Measurements from ENCODE around the gene SCO2. TPM values are rescaled to one million over a fixed set of nuclear protein-coding genes. Genes with fewer than 3 reads are reported as not detected.

The SCO2 gene
- polyA plus RNA-seq, 1 donor from 2014 or later, result 9.6 TPM

GRCh38 chr22:50525858-50526107 lies 385 bp upstream of the SCO2 start:
- Histone ChIP-seq H3K9ac (ENCODE audit: low read length) (peak overlapping the region; percentile 81), H4K20me1 (ENCODE audit: insufficient read depth) (no peaks in the 10 kb centered on the region), H3K27ac (ENCODE audit: low read length) (peak overlapping the region; percentile 75), H3K79me2 (replicated peaks; ENCODE audit: insufficient read depth, low read length) (no peaks in the 10 kb centered on the region), H3K4me2 (ENCODE audit: low read length) (no peak overlapping the region), H3F3A (ENCODE audit: insufficient read depth, low read length, poor library complexity, severe bottlenecking) (no peaks in the 10 kb centered on the region), H2AFZ (ENCODE audit: low read depth, low read length) (no peak overlapping the region), H3K4me3 (ENCODE audit: low read length) (peak overlapping the region; percentile 95), H3K9me3 (ENCODE audit: low read length) (no peaks in the 10 kb centered on the region), H3K36me3 (ENCODE audit: insufficient read depth, low read length) (no peaks in the 10 kb centered on the region), H3K27me3 (ENCODE audit: insufficient read depth, low read depth, low read length) (peaks cover 14% of the 10 kb centered on the region), H3K9me2 (ENCODE audit: insufficient read depth, low read length) (no peaks in the 10 kb centered on the region)
- TF ChIP-seq EP300 (conservative IDR thresholded peaks at IDR 0.05; ENCODE audit: poor library complexity, severe bottlenecking), result no peak
- no peak for TF ChIP-seq RAD21 (conservative IDR thresholded peaks at IDR 0.05)
- no peak for TF ChIP-seq EZH2 (IDR thresholded peaks at IDR 0.05; ENCODE audit: borderline replicate concordance, insufficient read depth, low read length, poor library complexity, severe bottlenecking)
- TF ChIP-seq, protein P1, sequence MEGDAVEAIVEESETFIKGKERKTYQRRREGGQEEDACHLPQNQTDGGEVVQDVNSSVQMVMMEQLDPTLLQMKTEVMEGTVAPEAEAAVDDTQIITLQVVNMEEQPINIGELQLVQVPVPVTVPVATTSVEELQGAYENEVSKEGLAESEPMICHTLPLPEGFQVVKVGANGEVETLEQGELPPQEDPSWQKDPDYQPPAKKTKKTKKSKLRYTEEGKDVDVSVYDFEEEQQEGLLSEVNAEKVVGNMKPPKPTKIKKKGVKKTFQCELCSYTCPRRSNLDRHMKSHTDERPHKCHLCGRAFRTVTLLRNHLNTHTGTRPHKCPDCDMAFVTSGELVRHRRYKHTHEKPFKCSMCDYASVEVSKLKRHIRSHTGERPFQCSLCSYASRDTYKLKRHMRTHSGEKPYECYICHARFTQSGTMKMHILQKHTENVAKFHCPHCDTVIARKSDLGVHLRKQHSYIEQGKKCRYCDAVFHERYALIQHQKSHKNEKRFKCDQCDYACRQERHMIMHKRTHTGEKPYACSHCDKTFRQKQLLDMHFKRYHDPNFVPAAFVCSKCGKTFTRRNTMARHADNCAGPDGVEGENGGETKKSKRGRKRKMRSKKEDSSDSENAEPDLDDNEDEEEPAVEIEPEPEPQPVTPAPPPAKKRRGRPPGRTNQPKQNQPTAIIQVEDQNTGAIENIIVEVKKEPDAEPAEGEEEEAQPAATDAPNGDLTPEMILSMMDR (IDR thresholded peaks at IDR 0.05; ENCODE audit: poor library complexity, severe bottlenecking), result peak; percentile 20
- TF ChIP-seq SMC3 (conservative IDR thresholded peaks at IDR 0.05; ENCODE audit: poor library complexity), result no peak

DNA sequence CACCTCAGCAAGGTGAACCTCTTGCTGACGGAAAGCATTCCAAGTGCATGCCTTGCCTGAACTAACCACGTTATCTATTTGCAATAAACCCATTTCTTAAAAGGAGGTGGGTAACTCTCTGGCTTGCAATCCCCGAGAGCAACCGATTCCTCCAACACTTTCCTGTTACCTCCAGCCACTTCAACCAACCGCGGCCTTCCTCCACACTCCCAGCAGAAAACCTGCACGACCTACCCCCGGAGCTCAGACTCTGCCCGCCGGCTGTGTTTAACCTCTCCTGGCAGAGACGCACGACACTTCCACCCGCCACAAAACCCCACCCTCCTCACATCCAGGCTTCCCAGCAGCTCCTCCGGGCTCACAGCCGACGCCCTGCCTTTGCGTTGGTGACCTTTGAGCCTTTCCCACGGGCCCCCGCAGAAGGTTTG lies 708 bp downstream of the SCO2 start:
- no peaks in the 10 kb centered on the region for H3K9me2 ChIP-seq (ENCODE audit: insufficient read depth, low read length)
- H3F3A ChIP-seq (ENCODE audit: insufficient read depth, low read length, poor library complexity, severe bottlenecking), result no peaks in the 10 kb centered on the region
- no peaks in the 10 kb centered on the region for H3K9me3 ChIP-seq (ENCODE audit: low read length)
- peak overlapping the region; percentile 95 for H3K4me3 ChIP-seq (ENCODE audit: low read length)
- no peaks in the 10 kb centered on the region for H4K20me1 ChIP-seq (ENCODE audit: insufficient read depth)
- H3K4me2 ChIP-seq (ENCODE audit: low read length), result peak overlapping the region; percentile 88
- no peaks in the 10 kb centered on the region for H3K36me3 ChIP-seq (ENCODE audit: insufficient read depth, low read length)
- no peak for TF ChIP-seq SMC3 (conservative IDR thresholded peaks at IDR 0.05; ENCODE audit: poor library complexity)
- TF ChIP-seq MXI1 (conservative IDR thresholded peaks at IDR 0.05; ENCODE audit: poor library complexity, severe bottlenecking), result no peak
- TF ChIP-seq EP300 (conservative IDR thresholded peaks at IDR 0.05; ENCODE audit: poor library complexity, severe bottlenecking), result no peak
- TF ChIP-seq EZH2 (IDR thresholded peaks at IDR 0.05; ENCODE audit: borderline replicate concordance, insufficient read depth, low read length, poor library complexity, severe bottlenecking), result no peak
- TF ChIP-seq, protein P1 (IDR thresholded peaks at IDR 0.05; ENCODE audit: poor library complexity, severe bottlenecking), result no peak
- TF ChIP-seq, protein P2, sequence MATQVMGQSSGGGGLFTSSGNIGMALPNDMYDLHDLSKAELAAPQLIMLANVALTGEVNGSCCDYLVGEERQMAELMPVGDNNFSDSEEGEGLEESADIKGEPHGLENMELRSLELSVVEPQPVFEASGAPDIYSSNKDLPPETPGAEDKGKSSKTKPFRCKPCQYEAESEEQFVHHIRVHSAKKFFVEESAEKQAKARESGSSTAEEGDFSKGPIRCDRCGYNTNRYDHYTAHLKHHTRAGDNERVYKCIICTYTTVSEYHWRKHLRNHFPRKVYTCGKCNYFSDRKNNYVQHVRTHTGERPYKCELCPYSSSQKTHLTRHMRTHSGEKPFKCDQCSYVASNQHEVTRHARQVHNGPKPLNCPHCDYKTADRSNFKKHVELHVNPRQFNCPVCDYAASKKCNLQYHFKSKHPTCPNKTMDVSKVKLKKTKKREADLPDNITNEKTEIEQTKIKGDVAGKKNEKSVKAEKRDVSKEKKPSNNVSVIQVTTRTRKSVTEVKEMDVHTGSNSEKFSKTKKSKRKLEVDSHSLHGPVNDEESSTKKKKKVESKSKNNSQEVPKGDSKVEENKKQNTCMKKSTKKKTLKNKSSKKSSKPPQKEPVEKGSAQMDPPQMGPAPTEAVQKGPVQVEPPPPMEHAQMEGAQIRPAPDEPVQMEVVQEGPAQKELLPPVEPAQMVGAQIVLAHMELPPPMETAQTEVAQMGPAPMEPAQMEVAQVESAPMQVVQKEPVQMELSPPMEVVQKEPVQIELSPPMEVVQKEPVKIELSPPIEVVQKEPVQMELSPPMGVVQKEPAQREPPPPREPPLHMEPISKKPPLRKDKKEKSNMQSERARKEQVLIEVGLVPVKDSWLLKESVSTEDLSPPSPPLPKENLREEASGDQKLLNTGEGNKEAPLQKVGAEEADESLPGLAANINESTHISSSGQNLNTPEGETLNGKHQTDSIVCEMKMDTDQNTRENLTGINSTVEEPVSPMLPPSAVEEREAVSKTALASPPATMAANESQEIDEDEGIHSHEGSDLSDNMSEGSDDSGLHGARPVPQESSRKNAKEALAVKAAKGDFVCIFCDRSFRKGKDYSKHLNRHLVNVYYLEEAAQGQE (IDR thresholded peaks at IDR 0.05; ENCODE audit: borderline replicate concordance), result no peak
- H3K79me2 ChIP-seq (replicated peaks; ENCODE audit: insufficient read depth, low read length), result no peaks in the 10 kb centered on the region
- no peak overlapping the region for H2AFZ ChIP-seq (ENCODE audit: low read depth, low read length)
- H3K27ac ChIP-seq (ENCODE audit: low read length), result peak overlapping the region; percentile 69
- H3K27me3 ChIP-seq (ENCODE audit: insufficient read depth, low read depth, low read length), result peaks cover 4% of the 10 kb centered on the region
- peak overlapping the region; percentile 81 for H3K9ac ChIP-seq (ENCODE audit: low read length)

Measured in neural cell (in vitro differentiated cells).